Measurements from ENCODE around the gene PYGO2.

The PYGO2 gene, protein sequence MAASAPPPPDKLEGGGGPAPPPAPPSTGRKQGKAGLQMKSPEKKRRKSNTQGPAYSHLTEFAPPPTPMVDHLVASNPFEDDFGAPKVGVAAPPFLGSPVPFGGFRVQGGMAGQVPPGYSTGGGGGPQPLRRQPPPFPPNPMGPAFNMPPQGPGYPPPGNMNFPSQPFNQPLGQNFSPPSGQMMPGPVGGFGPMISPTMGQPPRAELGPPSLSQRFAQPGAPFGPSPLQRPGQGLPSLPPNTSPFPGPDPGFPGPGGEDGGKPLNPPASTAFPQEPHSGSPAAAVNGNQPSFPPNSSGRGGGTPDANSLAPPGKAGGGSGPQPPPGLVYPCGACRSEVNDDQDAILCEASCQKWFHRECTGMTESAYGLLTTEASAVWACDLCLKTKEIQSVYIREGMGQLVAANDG

DNA sequence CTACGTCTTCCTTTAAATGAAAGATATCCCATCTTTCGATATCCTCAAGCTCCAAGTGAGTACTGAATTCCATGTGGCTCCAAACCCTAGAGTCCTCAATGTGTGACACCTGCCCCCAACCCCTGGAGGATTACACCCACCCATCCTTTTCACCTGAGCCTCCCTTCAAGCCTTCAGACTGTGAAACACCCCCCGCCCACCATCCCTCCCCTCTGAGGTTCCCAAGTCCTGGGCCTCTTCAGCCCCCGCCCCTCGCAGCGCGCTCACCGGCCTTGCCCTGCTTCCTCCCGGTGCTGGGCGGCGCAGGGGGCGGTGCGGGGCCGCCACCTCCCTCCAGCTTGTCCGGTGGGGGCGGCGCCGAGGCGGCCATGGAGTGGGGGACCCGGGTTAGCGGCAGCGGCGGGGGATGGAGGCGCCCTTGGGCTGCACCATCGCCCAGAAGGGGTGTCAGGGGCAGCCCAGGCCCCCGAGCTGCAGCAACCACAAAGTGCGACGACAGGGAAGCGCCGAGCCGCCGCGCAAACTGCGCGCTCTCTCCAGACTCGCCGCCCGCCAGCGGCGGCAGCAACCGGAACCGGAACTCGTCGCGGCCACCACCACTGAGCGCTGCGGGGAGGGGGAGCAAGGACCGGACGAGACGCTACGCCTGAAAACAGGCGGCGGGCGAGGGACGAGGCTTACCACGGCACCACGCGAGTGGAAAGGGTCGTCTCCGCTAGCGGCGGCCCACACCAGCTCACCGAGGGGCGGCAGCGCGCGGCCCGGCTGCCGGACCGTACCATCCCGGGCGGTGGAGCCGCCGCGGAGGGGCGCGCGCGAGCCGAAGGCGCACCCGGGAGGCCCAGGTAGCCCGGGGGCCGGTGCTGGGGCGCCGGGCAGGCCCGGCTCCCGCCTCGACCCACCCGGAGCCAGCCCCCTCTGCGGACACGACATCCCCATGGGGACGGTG is at the start of gene PYGO2:
Gene PYGO2 (minus strand): TSS at position 576 of the 949 bp plus-strand sequence. CDS start 206 bp downstream, at position 370.
- in situ Hi-C loops (cut with HindIII; ENCODE audit: low sequenced_read_pairs) = no loop called here

DNA sequence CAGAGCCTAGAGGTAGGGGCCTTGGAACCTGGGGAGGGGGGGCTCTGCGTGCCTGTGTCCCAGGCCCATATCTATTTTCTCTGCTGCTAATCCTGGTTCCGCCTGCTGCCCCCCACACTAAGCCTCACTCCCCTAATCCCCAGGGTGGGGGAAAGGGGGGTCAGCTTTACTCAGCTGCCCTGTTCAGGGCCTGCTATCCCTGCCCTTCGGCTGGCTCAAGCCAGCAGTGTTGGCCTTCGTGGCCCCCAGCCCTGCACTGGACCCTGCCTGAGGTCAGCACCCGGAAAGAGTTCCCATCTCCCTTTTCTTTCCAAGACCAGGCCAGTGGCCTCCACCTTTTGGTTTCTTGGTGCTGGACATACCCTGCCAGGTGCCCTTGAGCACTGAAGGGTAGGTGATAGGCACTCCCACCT is 49.4 kb upstream of the PYGO2 start:
- in situ Hi-C loops (cut with HindIII; ENCODE audit: low sequenced_read_pairs) = loop anchor here (5.0 to 10.0 kb wide), 3 partner anchors 54 to 136 kb away; partner anchors contain the start of genes KCNN3 and PBXIP1

DNA sequence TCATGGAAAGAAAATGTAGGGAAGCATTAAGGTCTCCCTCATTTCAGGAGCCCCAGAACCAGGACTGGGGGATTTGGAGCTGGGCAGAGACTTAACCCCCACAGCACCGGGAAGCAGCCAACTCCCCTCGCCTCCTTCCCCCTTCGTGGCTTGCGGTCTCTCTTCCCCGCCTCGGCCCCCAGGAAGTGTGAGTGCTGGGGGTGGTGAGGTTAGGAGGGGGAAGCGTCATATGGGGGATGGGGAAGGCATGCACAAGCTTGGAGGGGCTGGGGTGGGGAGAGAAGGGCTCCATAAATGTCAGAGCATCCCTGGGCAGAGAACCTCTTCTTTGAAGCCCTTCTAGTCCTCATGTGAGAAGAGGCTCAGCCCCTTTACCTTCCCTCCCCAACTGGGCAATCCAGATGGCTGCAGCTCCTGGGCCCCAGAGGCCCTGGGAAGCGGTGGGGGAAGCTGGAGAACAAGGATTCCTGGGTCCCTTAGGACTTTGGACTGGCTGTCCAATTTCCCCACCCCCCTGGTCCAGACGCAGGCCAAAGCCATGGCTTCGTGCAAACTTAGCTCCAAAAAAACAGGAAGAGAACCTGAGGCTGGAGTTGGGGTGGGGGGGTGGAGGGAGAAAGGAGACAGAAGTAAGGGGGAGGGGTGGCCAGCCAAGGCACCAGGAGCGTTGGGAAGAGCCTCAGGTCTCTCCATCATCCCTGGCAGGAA is 48.8 kb upstream of the PYGO2 start:
- in situ Hi-C loops (cut with HindIII; ENCODE audit: low sequenced_read_pairs) = loop anchor here (5.0 to 10.0 kb wide), 3 partner anchors 53 to 136 kb away; partner anchors contain the start of genes KCNN3 and PBXIP1

DNA sequence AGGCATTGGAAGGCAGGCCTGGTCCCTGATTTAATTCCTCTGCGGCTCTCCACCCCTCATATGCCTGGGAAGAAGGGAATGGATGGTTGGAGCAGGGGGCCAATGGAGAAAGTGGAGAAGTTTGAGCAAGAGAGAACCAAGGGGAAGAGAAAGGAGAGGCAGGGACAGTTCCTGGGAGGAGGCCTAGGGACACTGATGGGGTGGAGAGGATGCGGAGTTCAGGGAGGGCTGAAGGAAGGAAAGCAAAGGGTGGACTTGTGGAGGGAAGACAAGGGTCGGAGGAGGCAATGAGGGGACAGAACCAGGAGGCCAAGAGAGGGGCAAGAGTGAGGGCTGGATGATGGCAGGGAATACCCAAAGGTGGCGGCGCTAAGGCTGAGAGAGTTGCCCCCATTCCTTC is 48.2 kb upstream of the PYGO2 start:
- in situ Hi-C loops (cut with HindIII; ENCODE audit: low sequenced_read_pairs) = loop anchor here (5.0 to 10.0 kb wide), 3 partner anchors 52 to 135 kb away; partner anchors contain the start of genes KCNN3 and PBXIP1

DNA sequence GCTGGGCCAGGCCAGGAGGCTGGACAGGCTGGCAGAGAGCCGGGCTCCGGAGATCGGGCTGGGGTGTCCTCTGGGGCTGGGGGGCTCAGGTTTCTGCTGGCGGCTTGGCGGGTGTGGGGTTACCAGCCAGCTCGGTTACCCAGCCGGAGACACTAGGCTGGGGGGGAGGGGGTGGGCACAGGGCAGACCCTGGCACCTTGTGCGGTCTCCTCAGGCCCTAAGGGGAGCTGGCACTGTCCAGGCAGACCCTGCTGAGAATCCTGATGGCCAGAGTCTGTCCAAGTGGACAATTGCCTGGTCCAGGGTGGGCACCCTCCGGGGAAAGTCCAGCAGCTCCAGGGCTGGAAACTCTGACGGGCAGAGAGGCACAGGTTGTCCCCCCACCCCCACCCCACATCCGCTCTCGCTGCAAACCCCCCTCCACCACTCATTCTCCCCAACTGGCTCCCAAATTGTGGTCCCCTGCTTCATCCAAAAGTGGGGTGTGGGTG is 47.7 kb upstream of the PYGO2 start:
- in situ Hi-C loops (cut with HindIII; ENCODE audit: low sequenced_read_pairs) = no loop called here

DNA sequence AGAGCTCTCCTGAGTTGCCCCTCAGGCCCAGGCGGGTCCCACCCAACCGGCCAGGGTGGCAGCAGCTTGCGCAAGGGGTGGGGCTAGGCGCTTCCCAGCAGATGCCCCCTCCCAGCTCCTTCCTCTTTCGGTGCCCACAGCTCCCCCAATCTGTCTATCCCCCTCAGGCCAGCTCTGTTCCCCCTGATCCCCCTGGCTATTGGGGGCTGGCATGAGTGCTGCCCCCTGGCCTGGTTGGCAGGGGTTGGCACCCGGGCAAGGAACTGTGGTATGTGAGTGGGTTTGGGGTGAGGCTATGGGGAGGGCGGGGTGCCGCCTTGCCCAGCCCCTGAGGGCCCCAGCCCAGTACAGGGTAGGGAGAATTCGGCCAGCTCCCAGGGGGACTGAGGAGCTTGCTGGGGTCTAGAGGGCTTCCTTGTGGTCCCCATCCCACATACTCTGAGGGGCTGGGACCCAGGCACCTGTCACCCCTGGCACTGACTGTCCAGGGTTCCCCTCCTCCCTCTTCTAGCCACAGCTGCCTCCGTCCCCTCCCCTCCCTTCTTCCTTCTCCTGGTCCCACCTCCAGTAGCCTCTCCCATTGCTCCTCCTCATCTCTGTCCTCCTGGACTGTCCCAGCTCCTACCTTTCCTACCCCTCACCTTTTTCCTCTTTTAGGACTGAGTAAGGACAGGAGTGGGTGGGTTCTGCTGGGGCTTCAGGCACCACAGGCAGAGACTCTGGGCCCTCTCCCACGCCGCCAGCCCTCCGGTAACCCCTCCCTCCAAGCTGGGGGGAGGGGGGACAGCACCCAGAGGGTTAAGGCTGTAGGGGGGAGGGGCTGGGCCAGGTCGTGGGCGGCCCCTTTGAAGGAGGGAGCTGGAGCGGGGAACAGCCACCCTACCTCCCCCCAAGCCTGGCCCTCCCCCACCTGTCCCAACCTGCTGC is 46.7 kb upstream of the PYGO2 start:
- in situ Hi-C loops (cut with HindIII; ENCODE audit: low sequenced_read_pairs) = no loop called here

DNA sequence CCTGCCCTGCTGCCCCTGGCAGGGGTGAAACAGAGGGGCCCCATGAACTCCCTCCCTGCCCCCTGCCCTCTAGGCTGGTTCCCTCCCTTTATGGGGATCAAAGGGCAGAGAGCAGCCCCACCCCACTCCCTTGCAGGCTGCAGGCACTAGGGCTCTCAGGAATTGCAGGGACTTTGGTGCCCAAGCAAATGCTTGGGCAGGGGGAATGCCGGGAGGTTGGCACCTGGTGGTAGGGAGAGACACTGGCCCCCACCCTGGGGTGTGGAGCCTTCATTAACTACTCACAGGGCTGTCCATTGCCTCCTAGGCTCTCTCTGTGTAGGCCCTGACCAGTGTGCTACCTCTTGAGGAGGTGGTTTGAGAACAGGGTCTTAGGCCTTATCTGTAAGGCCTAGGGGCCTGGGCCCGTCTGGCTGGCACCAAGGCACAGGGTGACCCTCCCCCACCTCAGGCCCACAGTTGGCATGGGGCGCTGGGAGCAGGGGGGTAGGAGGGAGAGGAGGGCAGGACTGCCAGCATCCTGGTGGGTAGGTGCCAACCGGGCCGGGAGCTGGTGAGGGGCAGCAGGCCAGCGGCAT is 45.8 kb upstream of the PYGO2 start:
- in situ Hi-C loops (cut with HindIII; ENCODE audit: low sequenced_read_pairs) = no loop called here

DNA sequence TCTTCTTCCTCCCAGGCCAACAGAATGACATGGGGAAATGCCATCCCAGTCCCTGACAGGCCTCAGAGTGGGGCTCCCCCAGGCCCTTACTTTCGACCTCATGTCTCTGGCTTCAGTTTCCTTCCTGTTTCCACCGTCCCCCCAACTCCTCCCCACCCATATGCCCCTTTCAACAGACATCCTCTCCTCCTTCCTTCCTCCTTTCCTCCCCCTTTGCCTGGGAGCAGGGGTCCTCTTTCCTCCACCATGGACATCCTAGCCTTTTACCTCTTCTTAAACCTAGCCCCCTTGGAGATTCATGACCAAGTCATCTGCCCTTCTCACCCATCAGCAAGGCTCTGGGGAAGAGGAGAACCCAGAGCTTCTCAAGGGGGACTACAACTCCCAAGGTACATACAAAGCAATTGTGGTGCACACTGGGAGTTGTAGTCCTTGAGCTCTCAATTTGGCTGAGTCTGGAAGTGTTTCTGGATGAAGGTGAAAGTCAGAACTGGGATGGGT is 45.1 kb upstream of the PYGO2 start:
- in situ Hi-C loops (cut with HindIII; ENCODE audit: low sequenced_read_pairs) = no loop called here

DNA sequence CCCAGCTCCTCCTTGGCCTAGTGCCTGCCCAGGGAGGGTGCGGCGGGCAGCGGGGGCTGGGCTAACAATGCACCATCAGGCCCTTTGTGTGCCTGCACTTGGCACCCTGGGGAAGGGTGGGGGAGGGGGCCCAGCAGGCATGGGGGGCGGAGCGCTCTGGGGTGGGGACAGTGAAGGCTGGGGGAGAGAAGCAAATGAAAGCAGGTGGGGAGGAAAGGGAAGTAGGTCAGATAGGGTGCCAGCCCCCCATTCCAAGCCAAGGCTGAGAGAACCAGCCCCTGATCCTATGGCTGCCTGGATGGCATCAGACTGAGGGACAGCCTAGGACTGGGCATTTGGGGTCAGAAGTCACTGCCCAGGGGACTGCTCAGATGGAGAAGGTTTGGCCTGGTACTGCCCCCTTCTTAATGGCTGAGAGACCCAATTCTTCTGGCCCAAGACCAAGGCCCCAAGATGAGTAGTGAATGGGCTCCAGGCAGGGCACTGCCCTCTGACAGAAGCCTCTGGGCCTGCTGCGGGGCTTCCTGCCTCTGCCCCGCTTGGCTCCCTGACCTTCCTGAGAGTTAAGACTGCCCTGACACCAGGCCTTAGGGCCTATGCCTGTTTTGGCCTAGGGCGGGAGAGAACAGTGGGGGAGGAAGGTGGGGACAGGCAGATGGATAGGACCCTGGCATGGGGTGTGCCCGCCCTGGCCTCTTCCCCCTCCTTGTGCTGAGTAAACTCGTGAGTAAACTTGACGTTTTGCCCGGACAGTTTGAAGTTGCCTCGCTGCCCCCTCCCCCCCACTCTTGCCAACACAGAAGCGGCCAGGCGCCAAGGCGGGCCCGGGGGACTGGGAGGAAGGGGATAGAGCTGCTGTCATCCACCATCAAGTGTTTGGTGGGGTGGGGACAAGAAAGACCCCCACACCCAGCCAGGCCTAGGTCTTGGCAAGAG is 43.8 kb upstream of the PYGO2 start:
- in situ Hi-C loops (cut with HindIII; ENCODE audit: low sequenced_read_pairs) = no loop called here

DNA sequence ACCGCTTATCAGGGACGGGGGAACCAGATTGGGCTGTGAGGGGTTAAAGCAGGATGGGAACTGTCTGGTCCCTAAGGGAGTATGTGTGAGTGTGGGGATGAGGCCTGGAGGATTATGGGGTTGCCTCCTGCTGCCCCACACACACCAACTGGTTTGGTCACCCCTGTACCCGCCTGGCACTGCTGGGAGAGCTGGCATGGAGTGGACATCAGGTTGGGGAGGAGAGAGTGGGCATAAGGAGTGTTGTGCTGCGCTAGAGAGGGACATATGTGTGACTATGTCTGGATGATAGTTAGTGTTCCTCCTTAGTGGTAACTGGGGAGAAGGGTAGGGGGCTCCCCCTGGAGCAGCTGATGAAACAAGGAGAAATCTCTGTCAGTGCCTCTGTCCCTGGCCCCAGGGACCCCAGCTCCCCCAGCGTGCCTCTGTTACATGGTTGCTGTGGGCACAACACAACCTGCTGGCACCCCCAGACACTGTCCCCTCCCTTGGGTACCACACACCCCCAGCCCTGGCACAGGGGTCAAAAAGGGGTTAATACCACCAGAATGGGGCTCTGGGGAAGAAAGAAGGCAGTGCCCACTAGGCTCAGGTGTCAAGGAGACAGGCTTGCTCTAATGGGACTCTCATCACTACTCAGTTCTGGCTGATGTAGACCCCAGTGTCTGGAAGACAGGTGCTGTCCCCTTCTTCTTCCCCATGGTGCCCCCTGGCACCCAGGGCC is 42.9 kb upstream of the PYGO2 start:
- in situ Hi-C loops (cut with HindIII; ENCODE audit: low sequenced_read_pairs) = no loop called here

DNA sequence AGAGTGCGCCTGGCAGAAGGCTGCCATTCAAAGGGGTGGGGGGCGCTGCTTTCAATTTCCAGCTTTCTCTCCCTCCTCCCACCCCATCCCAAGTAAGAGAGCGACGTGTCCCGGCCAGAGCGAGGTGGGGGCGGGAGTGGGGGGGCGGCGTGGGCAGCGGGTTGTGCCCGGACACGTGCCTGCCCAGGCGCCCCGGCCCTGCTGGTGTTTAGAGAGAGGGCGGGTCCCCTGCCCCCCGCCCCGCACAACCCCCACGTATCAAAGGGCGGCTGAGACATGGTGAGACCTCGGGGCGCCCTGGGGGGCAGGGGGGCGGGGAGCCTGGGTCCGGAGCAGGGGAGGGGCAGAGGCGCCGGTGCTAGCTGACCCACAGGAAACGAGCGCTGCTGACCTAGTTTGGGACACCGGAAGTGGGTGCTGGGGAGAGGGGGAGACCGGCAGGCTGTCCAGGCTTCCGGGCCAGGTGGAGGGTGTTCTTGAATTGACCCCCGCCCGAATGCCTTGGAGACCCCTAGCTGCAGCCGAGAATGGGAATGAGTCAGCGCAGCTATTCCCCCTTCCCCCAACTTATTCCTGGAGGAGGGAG is 42.3 kb upstream of the PYGO2 start:
- in situ Hi-C loops (cut with HindIII; ENCODE audit: low sequenced_read_pairs) = no loop called here

DNA sequence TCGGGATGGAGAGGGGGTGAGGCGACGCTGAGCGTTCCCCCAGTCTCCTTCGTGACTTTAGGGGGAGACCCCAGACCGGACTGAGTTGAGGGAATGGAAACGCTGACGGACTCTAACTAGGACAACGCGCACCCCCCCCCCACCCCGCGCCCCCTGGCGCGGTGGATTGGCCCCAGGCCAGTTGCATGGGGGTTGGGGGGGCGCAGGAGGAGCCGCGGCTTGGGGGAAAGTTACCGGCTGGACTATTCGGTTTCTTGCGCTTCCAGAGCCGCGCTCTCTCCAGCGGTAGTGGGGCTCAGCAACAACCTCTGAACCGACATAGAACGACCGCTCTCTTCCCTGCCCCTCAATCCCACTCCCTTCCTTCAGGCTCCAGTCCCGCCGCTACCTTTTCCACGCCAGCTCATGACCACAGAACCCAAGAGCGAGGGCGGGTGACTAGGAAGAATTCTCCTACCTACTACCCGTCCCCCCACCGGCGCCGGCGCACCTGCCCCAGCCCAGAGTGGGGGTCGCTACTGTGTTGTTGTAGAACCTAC is 41.7 kb upstream of the PYGO2 start:
- in situ Hi-C loops (cut with HindIII; ENCODE audit: low sequenced_read_pairs) = no loop called here

DNA sequence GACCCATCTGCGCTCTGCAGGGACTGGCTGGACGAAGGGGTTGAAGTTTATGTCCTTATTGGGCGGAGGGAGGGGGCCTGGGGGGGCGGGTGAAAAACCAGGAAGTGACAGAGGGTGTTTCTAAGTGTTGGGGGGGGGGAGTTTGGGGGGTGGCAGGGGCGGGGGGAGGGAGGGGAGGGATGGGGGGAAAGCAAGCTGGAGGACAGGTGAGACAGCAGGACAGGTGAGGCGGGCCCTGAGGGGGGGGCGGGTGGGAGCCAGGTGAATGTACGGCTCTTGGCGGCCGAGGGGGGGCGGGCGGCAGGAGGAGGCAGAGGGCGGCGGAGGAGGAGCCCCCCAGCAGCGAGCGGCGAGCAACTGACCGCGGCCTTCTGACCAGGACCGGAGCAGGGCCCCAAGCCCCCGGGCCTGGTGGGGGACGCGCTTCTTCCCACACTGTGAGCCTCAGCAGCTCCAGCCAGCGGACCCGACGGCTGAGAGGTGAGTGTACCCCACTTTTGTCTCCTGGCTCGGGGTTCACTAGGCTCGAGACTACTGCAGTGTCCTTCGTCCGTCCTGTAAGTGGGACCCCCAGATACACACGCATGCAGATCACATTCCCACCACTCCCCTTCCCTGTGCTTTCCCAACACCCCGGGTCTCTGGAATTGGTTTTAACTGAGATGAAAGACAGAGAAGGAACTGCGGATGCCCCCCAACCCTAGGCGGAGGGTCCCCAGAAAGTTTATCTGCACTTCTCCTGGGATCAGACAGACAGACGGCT is 41.1 kb upstream of the PYGO2 start, which contains the start of gene ZBTB7B:
Gene ZBTB7B (plus strand): TSS at position 339 of the 763 bp plus-strand sequence. CDS start 11,859 bp downstream, outside the sequence.
- in situ Hi-C loops (cut with HindIII; ENCODE audit: low sequenced_read_pairs) = no loop called here

DNA sequence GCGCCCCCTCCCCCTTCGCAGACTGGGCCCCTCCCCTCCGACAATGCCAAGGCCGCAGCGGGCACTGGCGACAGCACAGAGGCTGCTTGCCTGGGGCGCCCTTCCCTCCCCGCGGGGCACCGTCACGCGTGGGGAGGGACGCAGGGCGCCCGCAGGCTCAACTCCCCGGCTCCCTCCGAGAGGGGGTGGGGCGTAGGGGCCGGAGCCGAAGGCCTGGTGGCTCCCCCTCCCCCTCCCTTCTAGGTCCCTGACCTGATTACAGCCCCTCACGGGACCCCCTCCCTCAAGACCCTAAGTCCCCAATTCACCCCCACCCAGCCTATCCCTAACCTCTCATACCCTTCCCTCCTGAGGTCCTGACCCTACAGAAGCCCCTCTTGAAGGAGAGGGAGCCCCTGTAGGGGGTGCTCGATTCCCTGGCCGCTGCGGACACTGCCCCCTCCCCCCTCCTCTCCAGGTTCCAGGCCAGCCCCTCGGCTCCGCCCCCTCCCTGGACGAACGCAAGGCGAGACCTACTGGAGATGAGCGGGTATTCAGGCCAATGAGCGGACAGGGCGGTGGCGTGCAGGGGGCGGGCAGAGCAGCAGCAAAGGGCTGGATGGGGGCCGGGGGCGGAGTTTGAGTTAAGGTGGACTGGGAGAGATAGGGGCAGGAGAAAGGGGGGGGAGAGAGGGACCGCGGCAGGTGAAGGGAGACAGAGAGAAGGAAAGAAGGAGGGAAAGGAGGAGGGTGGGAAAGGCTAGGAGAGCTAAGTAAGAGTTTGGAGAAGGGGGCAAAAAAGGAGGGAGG is 40.3 kb upstream of the PYGO2 start:
- in situ Hi-C loops (cut with HindIII; ENCODE audit: low sequenced_read_pairs) = no loop called here

DNA sequence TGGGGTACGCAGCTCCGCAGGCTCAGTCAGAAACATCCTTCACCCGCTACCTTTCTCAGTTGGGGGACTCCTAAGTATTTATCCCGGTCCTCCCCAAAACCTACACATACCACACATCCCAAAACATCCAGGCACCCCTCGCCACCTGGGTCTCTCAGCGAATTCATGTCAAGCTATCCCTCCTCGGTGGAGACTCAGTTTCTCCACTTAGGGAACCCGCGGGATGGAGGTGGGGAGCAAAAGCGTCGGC is 39.8 kb upstream of the PYGO2 start:
- in situ Hi-C loops (cut with HindIII; ENCODE audit: low sequenced_read_pairs) = no loop called here
